Heart right ventricle (tissue), 16 donors: Measurements from ENCODE around the gene TBC1D4. TPM values are rescaled to one million over a fixed set of nuclear protein-coding genes. Genes with fewer than 3 reads are reported as not detected.
A peak's percentile ranks its signal among the peaks of the same experiment; 100 is the strongest.

Experiments used
- ATAC-seq, 8 donors: fragments of 200-7000 bp; cut with Tn5 transposase; one replicate each; pipeline ENCODE4 v1.9.1; 2020; ENCODE audit warnings: mild to moderate bottlenecking in 8 of 8, moderate library complexity in 8 of 8, moderate number of reproducible peaks in 1 of 8
- DNase-seq, 2 donors: peaks; one replicate each; pipeline ENCODE4 v3.0.0-alpha.2; 2020
- H3K27ac ChIP-seq, 10 donors: fragments of 200-600 bp; sonication (generic) in 2 of 10; one replicate each; pipeline versions ENCODE4 v1.5.0 to v1.8.0; 2020 to 2022; ENCODE audit warnings: mild to moderate bottlenecking in 3 of 10
- H3K27me3 ChIP-seq, 7 donors: fragments of 200-600 bp; one replicate each; pipeline ENCODE4 v1.8.0; 2021 to 2022; ENCODE audit warnings: mild to moderate bottlenecking in 2 of 7
- H3K36me3 ChIP-seq, 9 donors: fragments of 200-600 bp; sonication (generic) in 1 of 9; one replicate each; pipeline versions ENCODE4 v1.5.0 to v1.8.0; 2020 to 2022; ENCODE audit warnings: mild to moderate bottlenecking in 2 of 9
- H3K4me1 ChIP-seq, 9 donors: fragments of 200-600 bp; sonication (generic) in 1 of 9; one replicate each; pipeline versions ENCODE4 v1.5.0 to v1.8.0; 2020 to 2022; ENCODE audit warnings: mild to moderate bottlenecking in 4 of 9
- H3K4me3 ChIP-seq, 10 donors: fragments of 200-600 bp; sonication (generic) in 2 of 10; one replicate each; pipeline versions ENCODE4 v1.5.0 to v1.8.0; 2020 to 2022; ENCODE audit warnings: mild to moderate bottlenecking in 7 of 10, moderate library complexity in 2 of 10
- H3K9me3 ChIP-seq, 11 donors: fragments of 200-600 bp in 10 of 11; sonication (generic) in 2 of 11; one replicate each; pipeline versions ENCODE4 v1.5.0 to v1.8.0; 2013 to 2022; ENCODE audit warnings: mild to moderate bottlenecking in 2 of 11, control low read depth in 1 of 11, moderate library complexity in 1 of 11
- WGBS, 2 donors: extraction: QIAGEN DNeasy Blood & Tissue Kit; methylation state at CpG; one replicate each; pipeline ENCODE4 v1.1.7; 2013; ENCODE audit warnings: inconsistent platforms in 1 of 2; 5-methylcytosine and 5-hydroxymethylcytosine counted together
- intact Hi-C, 10 donors: fragments of 100-400 bp; cut with DNase I; formaldehyde crosslinking; loops; one replicate each; pipeline versions ENCODE4 v1.11.1 to v1.14.2; 2022
- polyA plus RNA-seq, 2 donors: library from polyadenylated mRNA; stranded (reverse); fragments of 200-250 nt; gene quantifications; one replicate each; pipeline ENCODE4 v1.2.3, GENCODE V29; 2013
- total RNA-seq, 10 donors: library from RNA; stranded (reverse); fragmentation: NEBNext Ultra II Directional in 3 of 10; extraction: Animal tissue kit (Norgen Biotek cat#: 25700) in 3 of 10; gene quantifications; one replicate each; pipeline versions ENCODE4 v1.2.1 to v1.2.4, GENCODE V29; 2021 to 2023
- TF ChIP-seq, protein P1 (sequence below), 9 donors: fragments of 200-600 bp; sonication (generic) in 2 of 9; IDR thresholded peaks; one replicate each; pipeline versions ENCODE4 v1.5.0 to v1.8.0; 2021 to 2022; ENCODE audit warnings: antibody characterized with exemption in 9 of 9, mild to moderate bottlenecking in 5 of 9, moderate library complexity in 1 of 9
- donor health status: Arrhythmogenic right ventricular cardiomyopathy.
- donor health status: ischemic (EF 13 %, LVEDD 7.1; RV severe dilation, severe dysfunction).
- donor health status: healthy with polysubstance abuse.
- donor health status: DM: no; HTN: yes; CAD: no.
- donor health status: DM: no; HTN: no; CAD: no.
- donor health status: ischemic (EF 25% LVEDD 6.9; RV normal size, moderate dysfunction).
- donor health status: ischemic (EF 25% LVEDD 5.7; RV mildly dilated, moderate dysfunction).
- donor health status: healthy.
- donor health status: DM: yes; HTN: yes; CAD: no.
- donor health status: Ischemic cardiomyopathy.
- donor health status: ischemic (EF 35%, LVEDD 5.7; RV mildly dilated, moderate dysfunction).
- donor health status: nonischemic (EF 11% LVEDD 7.7; RV severe dilation, severe dysfunction).
- donor health status: DM: yes; HTN: yes; CAD: no.
- donor health status: PGD.
- donor health status: ischemic (EF 29% LVEDD 5.4; RV normal size, mild dysfunction).
- donor health status: nonischemic (EF 23%, LVEDD 6.1; RV moderate dilation, normal function).

Gene TBC1D4
- total and polyA plus RNA-seq, 12 donors, result 10.1 to 124 (median 93.5) TPM

- peak in 1 of 8 donors; percentile 27 for ATAC-seq
- intact Hi-C loops, result loop anchor here in 1 of 10 donors (5.0 kb wide), 1 partner anchor 186 kb away; no protein-coding TSS in a partner anchor
Observed at GRCh38 chr13:75493156-75493555, 11.2 kb upstream of the TBC1D4 start.

DNA sequence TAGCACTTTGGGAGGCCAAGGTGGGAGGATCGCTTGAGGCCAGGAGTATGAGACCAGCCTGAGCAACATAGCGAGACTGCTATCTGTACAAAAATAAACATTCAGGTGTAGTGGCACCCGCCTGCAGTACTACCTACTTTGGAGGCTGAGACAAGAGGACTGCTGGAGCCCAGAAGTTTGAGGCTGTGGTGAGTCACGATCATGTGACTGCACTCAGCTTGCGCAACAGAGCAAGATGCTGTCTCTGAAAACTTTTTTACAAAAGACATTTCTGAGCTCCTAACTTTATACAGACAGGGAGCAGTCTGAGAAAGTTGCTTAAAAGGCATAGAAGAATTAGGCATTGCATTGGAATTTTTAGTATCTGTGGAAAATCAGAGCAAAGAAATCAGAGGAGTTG, 10.4 kb upstream of the TBC1D4 start:
- WGBS, 2 donors, result 95 to 96% methylated on average over 5 of the region's 5 CpGs

More at GRCh38 chr13:75493156-75493555, 11.2 kb upstream of the TBC1D4 start:
- H3K4me3 ChIP-seq, result no peak overlapping the region
- no peaks in the 10 kb centered on the region for H3K36me3 ChIP-seq
- H3K27ac ChIP-seq, result no peak overlapping the region
- no peak for DNase-seq
- H3K27me3 ChIP-seq, result no peaks in the 10 kb centered on the region
- no peaks in the 10 kb centered on the region for H3K9me3 ChIP-seq
- H3K4me1 ChIP-seq, result peaks cover 0 to 11% (median 0%) of the 10 kb centered on the region in 9 donors
- TF ChIP-seq, protein P1, sequence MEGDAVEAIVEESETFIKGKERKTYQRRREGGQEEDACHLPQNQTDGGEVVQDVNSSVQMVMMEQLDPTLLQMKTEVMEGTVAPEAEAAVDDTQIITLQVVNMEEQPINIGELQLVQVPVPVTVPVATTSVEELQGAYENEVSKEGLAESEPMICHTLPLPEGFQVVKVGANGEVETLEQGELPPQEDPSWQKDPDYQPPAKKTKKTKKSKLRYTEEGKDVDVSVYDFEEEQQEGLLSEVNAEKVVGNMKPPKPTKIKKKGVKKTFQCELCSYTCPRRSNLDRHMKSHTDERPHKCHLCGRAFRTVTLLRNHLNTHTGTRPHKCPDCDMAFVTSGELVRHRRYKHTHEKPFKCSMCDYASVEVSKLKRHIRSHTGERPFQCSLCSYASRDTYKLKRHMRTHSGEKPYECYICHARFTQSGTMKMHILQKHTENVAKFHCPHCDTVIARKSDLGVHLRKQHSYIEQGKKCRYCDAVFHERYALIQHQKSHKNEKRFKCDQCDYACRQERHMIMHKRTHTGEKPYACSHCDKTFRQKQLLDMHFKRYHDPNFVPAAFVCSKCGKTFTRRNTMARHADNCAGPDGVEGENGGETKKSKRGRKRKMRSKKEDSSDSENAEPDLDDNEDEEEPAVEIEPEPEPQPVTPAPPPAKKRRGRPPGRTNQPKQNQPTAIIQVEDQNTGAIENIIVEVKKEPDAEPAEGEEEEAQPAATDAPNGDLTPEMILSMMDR (IDR thresholded peaks at IDR 0.05), result no peak

DNA sequence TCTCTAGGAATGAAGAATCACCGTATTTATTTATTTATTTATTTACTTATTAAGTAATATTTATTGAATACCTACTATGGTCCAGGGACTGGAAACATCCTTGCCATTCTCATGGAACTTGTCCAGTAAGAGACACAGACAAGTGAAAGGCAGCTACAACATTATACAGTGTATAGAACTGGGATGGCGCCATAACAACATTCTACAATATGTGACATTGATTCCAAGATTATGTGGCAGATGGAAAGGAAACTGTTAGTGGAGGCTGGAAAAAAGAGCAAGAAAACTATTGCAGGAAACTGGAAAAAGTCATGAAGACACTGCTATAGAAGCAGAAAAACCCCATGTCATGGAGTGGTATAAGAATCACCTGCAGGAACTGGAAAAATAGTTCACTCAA, 9.4 kb upstream of the TBC1D4 start:
- TF ChIP-seq, protein P1 (IDR thresholded peaks at IDR 0.05), result no peak

More for the DNA sequence above, 10.4 kb upstream of the TBC1D4 start:
- H3K27me3 ChIP-seq, result no peaks in the 10 kb centered on the region
- H3K4me1 ChIP-seq, result peaks cover 0 to 11% (median 0%) of the 10 kb centered on the region in 9 donors
- intact Hi-C loops, result loop anchor here in 1 of 10 donors (5.0 kb wide), 1 partner anchor 185 kb away; no protein-coding TSS in a partner anchor
- ATAC-seq (no peak), DNase-seq (no peak)
- H3K9me3 ChIP-seq, result no peaks in the 10 kb centered on the region
- no peaks in the 10 kb centered on the region for H3K36me3 ChIP-seq
- no peak overlapping the region for H3K4me3 ChIP-seq
- no peak overlapping the region for H3K27ac ChIP-seq
- TF ChIP-seq, protein P1 (IDR thresholded peaks at IDR 0.05), result no peak

GRCh38 chr13:75489502-75490263, 7.7 kb upstream of the TBC1D4 start:
- ATAC-seq (no peak), DNase-seq (no peak)
- Histone ChIP-seq H3K4me3 (no peak overlapping the region), H3K4me1 (peaks cover 0 to 11% (median 0%) of the 10 kb centered on the region in 9 donors), H3K9me3 (no peaks in the 10 kb centered on the region), H3K36me3 (no peaks in the 10 kb centered on the region), H3K27me3 (peaks cover 0 to 5% (median 0%) of the 10 kb centered on the region in 7 donors), H3K27ac (no peak overlapping the region)
- 63 to 76% methylated on average over 10 of the region's 10 CpGs for WGBS, 2 donors
- TF ChIP-seq, protein P1 (IDR thresholded peaks at IDR 0.05), result no peak
- intact Hi-C loops, result loop anchor here in 4 of 10 donors (5.0 to 10.0 kb wide), 4 partner anchors 45 to 185 kb away; partner anchors contain the start of genes COMMD6 (in 1 of the 4) and UCHL3 (in 1 of the 4)

More for the DNA sequence above, 9.4 kb upstream of the TBC1D4 start:
- DNase-seq (no peak), ATAC-seq (no peak)
- Histone ChIP-seq H3K27ac (no peak overlapping the region), H3K4me3 (no peak overlapping the region), H3K4me1 (peaks cover 0 to 11% (median 0%) of the 10 kb centered on the region in 9 donors), H3K9me3 (no peaks in the 10 kb centered on the region), H3K36me3 (no peaks in the 10 kb centered on the region), H3K27me3 (peaks cover 0 to 3% (median 0%) of the 10 kb centered on the region in 7 donors)
- 88 to 89% methylated on average over 2 of the region's 2 CpGs for WGBS, 2 donors
- intact Hi-C loops, result loop anchor here in 1 of 10 donors (5.0 kb wide), 1 partner anchor 184 kb away; no protein-coding TSS in a partner anchor
